Ovary (tissue), 3 donors: Measurements from ENCODE around the gene UNC45B.

ENCODE experiments used
- POLR2A ChIP-seq: fragments of 450-650 bp; IDR thresholded peaks from one replicate; pipeline ENCODE4 v1.6.1; 2017; ENCODE audit warnings: antibody characterized with exemption, mild to moderate bottlenecking, moderate library complexity
- TF ChIP-seq, protein P1 (sequence below), 3 donors: fragments of 450-650 bp in 2 of 3; fragments of 200-600 bp in 1 of 3; IDR thresholded peaks; one replicate each; pipeline versions ENCODE4 v1.5.1 to v1.8.0; 2016 to 2022; ENCODE audit warnings: antibody characterized with exemption in 3 of 3, mild to moderate bottlenecking in 1 of 3
- donor health status: DM: no; HTN: no; CAD: no.

DNA sequence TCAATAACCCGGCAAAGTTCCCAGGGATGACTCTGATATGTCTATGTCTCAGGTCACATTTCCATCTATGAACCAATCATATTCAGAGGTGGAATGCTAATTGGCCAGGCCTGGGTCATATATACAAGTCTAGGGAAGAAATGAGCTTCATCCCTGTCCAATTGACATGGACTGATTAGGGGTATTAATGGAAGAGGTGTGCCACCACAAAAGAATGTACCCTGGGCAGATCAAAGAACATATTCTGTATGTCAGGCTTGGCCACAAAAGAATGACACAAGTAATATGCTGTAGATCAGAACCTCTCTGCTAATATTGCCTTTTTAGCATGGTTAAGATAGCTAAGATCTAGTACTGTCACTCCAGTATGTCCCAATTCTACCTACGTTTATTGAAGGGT, 39.9 kb downstream of the UNC45B start:
- TF ChIP-seq, protein P1, sequence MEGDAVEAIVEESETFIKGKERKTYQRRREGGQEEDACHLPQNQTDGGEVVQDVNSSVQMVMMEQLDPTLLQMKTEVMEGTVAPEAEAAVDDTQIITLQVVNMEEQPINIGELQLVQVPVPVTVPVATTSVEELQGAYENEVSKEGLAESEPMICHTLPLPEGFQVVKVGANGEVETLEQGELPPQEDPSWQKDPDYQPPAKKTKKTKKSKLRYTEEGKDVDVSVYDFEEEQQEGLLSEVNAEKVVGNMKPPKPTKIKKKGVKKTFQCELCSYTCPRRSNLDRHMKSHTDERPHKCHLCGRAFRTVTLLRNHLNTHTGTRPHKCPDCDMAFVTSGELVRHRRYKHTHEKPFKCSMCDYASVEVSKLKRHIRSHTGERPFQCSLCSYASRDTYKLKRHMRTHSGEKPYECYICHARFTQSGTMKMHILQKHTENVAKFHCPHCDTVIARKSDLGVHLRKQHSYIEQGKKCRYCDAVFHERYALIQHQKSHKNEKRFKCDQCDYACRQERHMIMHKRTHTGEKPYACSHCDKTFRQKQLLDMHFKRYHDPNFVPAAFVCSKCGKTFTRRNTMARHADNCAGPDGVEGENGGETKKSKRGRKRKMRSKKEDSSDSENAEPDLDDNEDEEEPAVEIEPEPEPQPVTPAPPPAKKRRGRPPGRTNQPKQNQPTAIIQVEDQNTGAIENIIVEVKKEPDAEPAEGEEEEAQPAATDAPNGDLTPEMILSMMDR (IDR thresholded peaks at IDR 0.05), result no peak
- no peak for TF ChIP-seq POLR2A
